Subcutaneous adipose tissue (tissue), 4 donors: ENCODE measurements around the gene RREB1. TPM values are rescaled to one million over a fixed set of nuclear protein-coding genes. Genes with fewer than 3 reads are reported as not detected.

Experiments used
- total RNA-seq, 4 donors: library from RNA; depleted of rRNA; stranded (reverse); fragments of >200 nt; gene quantifications; one replicate each; pipeline ENCODE4 v1.1.0, GENCODE V29; 2016
- TF ChIP-seq, protein P1 (sequence below): fragments of 450-650 bp; IDR thresholded peaks from one replicate; pipeline ENCODE4 v1.5.1; 2016; ENCODE audit warnings: low read depth, mild to moderate bottlenecking, control low read depth, antibody characterized with exemption, moderate library complexity

Gene RREB1
- total RNA-seq, 4 donors from 2014 or later: 33.0 to 61.0 (median 40.5) TPM

DNA sequence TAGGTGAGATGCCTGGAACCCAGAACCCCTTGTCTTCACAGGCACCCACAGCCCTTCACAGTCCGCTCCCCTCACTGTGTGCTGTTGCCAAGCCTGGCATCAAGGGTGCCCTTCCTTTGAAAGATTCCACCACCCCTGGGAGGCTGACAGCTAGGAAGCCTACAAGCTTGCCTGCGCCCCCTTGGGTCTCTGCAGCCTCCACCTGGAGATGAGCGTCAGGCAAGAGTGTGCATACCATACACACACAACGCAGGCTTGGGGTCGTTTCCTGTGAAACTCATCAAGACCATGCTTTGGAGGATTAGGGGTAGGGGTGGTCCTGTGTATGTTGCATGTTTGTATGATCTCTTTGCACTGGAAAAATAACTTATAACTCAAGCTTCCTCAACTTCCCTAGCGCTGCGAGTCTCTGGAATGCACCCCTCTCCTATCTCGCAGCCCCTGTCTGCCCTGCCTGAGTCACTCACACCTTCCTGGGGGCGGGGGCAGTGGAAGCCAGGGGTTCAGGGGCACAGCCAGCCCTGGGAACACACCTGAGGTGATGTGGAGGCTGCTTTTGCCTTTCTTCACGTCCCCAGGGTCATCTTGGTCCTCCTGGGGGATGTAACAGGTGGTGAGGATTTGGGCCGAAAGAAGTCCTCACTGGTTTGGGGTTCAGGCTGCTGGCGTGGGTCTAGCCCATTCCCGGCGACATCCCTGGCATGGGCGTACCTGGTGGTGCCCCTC lies 138.1 kb downstream of the RREB1 start:
- TF ChIP-seq, protein P1, sequence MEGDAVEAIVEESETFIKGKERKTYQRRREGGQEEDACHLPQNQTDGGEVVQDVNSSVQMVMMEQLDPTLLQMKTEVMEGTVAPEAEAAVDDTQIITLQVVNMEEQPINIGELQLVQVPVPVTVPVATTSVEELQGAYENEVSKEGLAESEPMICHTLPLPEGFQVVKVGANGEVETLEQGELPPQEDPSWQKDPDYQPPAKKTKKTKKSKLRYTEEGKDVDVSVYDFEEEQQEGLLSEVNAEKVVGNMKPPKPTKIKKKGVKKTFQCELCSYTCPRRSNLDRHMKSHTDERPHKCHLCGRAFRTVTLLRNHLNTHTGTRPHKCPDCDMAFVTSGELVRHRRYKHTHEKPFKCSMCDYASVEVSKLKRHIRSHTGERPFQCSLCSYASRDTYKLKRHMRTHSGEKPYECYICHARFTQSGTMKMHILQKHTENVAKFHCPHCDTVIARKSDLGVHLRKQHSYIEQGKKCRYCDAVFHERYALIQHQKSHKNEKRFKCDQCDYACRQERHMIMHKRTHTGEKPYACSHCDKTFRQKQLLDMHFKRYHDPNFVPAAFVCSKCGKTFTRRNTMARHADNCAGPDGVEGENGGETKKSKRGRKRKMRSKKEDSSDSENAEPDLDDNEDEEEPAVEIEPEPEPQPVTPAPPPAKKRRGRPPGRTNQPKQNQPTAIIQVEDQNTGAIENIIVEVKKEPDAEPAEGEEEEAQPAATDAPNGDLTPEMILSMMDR: no peak

DNA sequence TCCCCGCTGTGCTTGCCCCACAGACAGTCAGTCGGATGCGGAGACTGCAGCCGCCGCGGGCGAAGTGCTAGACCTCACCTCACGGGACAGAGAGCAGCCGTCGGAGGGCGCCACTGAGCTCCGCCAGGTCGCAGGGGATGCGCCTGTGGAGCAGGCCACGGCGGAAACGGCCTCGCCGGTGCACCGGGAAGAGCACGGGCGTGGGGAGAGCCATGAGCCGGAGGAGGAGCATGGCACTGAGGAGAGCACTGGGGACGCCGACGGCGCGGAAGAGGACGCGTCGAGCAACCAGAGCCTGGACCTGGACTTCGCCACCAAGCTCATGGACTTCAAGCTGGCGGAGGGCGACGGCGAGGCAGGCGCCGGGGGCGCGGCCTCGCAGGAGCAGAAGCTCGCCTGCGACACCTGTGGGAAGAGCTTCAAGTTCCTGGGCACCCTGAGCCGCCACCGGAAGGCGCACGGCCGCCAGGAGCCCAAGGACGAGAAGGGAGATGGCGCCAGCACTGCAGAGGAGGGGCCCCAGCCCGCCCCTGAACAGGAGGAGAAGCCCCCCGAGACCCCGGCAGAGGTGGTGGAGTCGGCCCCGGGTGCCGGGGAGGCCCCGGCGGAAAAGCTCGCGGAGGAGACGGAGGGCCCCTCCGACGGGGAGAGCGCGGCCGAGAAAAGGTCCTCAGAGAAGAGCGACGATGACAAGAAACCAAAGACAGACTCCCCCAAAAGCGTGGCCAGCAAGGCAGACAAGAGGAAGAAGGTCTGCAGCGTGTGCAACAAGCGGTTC lies 138.8 kb downstream of the RREB1 start:
- TF ChIP-seq, protein P1: no peak

DNA sequence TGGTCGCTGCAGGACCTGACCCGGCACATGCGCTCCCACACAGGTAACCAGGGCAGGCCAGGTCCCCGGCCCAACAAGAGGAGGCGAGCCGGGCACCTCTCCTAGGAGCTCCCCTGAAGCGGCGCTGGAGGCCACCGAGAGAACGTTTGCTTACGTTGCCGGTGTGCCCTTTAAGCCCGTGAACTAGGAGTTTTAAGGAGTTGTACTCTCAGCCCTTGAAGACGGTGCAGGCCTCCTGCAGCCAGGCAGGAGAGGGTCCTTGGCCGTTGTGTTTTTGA lies 139.4 kb downstream of the RREB1 start:
- TF ChIP-seq, protein P1: no peak

DNA sequence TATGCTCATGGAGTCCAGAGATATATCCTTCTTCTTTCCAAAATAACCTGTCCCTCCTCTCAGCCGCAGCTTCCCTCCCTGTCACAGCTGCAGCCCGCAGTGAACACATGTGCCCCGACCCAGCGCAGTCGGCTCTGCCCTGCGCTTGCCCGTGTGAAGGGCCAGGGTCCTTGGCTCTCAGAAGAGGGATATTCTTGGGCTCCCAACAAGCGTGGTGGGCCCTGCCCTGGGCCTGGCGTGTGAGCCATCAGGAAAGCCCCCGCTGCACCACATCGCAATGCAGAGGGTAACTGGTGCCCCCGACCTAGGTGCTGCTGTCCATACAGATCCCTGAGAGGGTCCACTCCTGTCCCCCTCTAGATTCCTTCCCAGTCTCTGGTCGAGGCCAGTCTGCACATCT lies 140.1 kb downstream of the RREB1 start:
- TF ChIP-seq, protein P1: no peak

DNA sequence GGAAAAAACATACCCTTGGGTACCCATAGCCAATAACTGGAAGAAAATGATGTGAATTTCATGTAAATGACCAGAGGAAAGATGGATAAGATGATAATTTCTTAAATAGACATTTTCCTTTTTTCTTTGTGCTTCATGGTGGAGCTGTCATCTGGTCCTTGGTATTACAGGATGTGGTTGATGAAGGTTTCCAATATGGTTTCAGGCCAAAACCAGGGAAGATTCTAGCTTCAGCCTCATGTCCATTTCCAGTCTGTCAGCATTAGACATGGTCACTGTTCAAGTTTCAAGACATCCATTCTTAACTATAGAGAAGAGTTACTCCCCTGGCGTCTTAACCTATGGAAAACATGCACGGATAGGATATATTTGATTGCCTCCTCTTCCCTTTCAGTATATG lies 141.6 kb downstream of the RREB1 start:
- TF ChIP-seq, protein P1: no peak

DNA sequence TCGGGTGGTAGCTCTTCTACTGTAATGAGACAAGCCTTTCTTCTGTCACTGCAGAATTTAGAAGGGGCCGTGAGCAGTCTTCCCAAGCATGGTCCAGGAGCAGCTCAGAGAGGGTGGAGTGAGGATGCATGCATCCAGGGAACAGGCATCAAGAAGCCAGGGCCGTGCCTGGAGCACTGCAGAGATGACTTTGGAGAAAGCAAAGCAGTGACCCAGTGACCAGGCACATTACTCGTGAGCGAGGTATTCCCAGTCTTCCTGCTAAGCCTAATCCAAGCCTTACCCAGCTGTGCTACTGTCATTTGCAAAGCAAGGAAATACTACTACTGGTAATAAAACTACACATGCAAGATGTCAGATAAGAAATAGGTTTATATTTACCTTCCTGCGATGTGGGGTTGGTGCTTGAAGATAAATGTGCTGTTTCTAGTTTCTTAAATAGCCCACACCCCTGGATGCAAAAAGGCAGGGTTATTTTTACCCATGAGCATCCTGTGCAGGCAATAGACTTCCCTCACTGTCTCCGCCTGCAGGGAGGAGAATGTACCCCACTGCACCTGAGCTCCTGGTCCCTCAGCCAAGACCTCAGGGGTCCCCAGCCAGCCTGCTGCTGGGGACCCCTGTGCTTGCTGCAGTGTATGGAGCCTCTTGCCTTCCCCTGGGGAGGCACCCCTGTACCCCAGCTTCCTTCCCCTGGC lies 142.3 kb downstream of the RREB1 start:
- TF ChIP-seq, protein P1: no peak

DNA sequence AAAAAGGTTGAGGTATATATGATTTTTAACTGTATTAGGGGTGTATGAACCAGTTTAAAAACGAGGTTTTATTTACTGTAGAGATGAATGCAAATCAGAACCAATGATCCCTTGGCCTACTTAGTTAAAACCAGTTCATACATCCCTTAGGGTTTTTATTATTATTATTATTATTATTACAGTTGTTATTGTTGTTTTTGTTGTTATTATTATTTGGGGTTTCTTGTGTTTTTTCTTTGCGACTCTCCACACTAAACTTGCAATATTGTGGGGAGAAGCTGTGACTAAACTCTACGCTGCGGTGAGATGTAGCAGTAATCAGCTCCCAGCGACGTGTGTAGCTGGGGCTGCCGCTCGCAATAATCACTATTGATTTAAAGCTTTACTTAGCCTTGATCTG lies 143.1 kb downstream of the RREB1 start:
- TF ChIP-seq, protein P1: no peak
